Endometrial microvascular endothelial cells (primary cell): ENCODE measurements around the gene NEB. TPM values are rescaled to one million over a fixed set of nuclear protein-coding genes. Genes with fewer than 3 reads are reported as not detected.
"Not testable (repeated sequence)": the region's sequence is repeated elsewhere in the genome, so short reads cannot be mapped to it uniquely, and the experiment has no call there.

ENCODE experiments used
- in situ Hi-C: cut with HindIII; loops from 2 replicates; pipeline ENCODE4 v1.10.0; 2017; ENCODE audit warnings: low sequenced_read_pairs, low pct_unique_long_range_greater_than_20kb; ENCODE audit errors: inconsistent ontology term
- total RNA-seq: library from RNA; depleted of rRNA; stranded (reverse); fragments of >200 nt; gene quantifications from one replicate; pipeline ENCODE4 v1.2.3, GENCODE V29; 2015; ENCODE audit errors: inconsistent ontology term

NEB gene
- total RNA-seq, 1 donor from 2014 or later: under 0.01 TPM

- in situ Hi-C loops: no loop called here
Measured at GRCh38 chr2:151634736-151635467, 99.4 kb downstream of the NEB start.

- in situ Hi-C loops: no loop called here
Measured at GRCh38 chr2:151632993-151633565, 101.2 kb downstream of the NEB start.

GRCh38 chr2:151630372-151630771, 103.9 kb downstream of the NEB start:
- in situ Hi-C loops: no loop called here

GRCh38 chr2:151627353-151627752, 106.9 kb downstream of the NEB start:
- in situ Hi-C loops: no loop called here

- in situ Hi-C loops: no loop called here
Measured at GRCh38 chr2:151624271-151624670, 110.0 kb downstream of the NEB start.

- in situ Hi-C loops: no loop called here
Measured at GRCh38 chr2:151623631-151624030, 110.6 kb downstream of the NEB start.

- in situ Hi-C loops: no loop called here
Measured at GRCh38 chr2:151620761-151621160, 113.5 kb downstream of the NEB start.

GRCh38 chr2:151619337-151619989, 114.8 kb downstream of the NEB start:
- in situ Hi-C loops: no loop called here

- in situ Hi-C loops: no loop called here
Measured at GRCh38 chr2:151616760-151617339, 117.4 kb downstream of the NEB start.

GRCh38 chr2:151614606-151615306, 119.5 kb downstream of the NEB start:
- in situ Hi-C loops: no loop called here

GRCh38 chr2:151614159-151614558, 120.1 kb downstream of the NEB start:
- in situ Hi-C loops: no loop called here

- in situ Hi-C loops: no loop called here
Measured at GRCh38 chr2:151611351-151611750, 122.9 kb downstream of the NEB start.

- in situ Hi-C loops: no loop called here
Measured at GRCh38 chr2:151610310-151610709, 124.0 kb downstream of the NEB start.

GRCh38 chr2:151609705-151610104, 124.6 kb downstream of the NEB start:
- in situ Hi-C loops: no loop called here

GRCh38 chr2:151607459-151608424, 126.5 kb downstream of the NEB start:
- in situ Hi-C loops: not testable (repeated sequence)

GRCh38 chr2:151603530-151603929, 130.7 kb downstream of the NEB start:
- in situ Hi-C loops: not testable (repeated sequence)

- in situ Hi-C loops: not testable (repeated sequence)
Measured at GRCh38 chr2:151602402-151602801, 131.9 kb downstream of the NEB start.

- in situ Hi-C loops: not testable (repeated sequence)
Measured at GRCh38 chr2:151601803-151602202, 132.5 kb downstream of the NEB start.
